HepG2 (cell line): ENCODE results near the gene FLACC1. TPM values are rescaled to one million over a fixed set of nuclear protein-coding genes. Genes with fewer than 3 reads are reported as not detected.
A peak's percentile ranks its signal among the peaks of the same experiment; 100 is the strongest.

Experiments
- CBX5 ChIP-seq: sonication (generic); formaldehyde crosslinking; IDR thresholded peaks from 2 replicates; pipeline ENCODE4 v1.4.0; 2020; ENCODE audit warnings: missing genetic modification reagents, borderline replicate concordance
- CREM ChIP-seq, 2 experiments: sonication (generic) in 1 of 2; formaldehyde crosslinking in 1 of 2; IDR thresholded peaks; 2 replicates each; pipeline versions ENCODE4 v1.4.0 to v1.6.1; 2016 to 2020; ENCODE audit warnings: antibody characterized with exemption in 1 of 2, mild to moderate bottlenecking in 1 of 2, missing genetic modification reagents in 1 of 2
- ELF1 ChIP-seq: sonication (generic); formaldehyde crosslinking; IDR thresholded peaks from 2 replicates; pipeline ENCODE4 v1.4.0; 2020; ENCODE audit warnings: missing genetic modification reagents
- GATAD2A ChIP-seq: IDR thresholded peaks from 2 replicates; pipeline ENCODE4 v1.6.1; 2016
- HOMEZ ChIP-seq: IDR thresholded peaks from 2 replicates; pipeline ENCODE4 v1.6.1; 2016; ENCODE audit warnings: low read depth
- LCORL ChIP-seq, 2 experiments: fragments of 450-650 bp in 1 of 2; sonication (generic) in 1 of 2; formaldehyde crosslinking in 1 of 2; IDR thresholded peaks; 2 replicates each; pipeline versions ENCODE4 v1.5.0 to v1.6.1; 2017 to 2020; ENCODE audit warnings: antibody characterized with exemption in 1 of 2, missing genetic modification reagents in 1 of 2
- NFYB ChIP-seq: sonication (generic); formaldehyde crosslinking; IDR thresholded peaks from 2 replicates; pipeline ENCODE4 v1.4.0; 2020; ENCODE audit warnings: missing genetic modification reagents
- RARA ChIP-seq: IDR thresholded peaks from 2 replicates; pipeline ENCODE4 v1.6.1; 2016; ENCODE audit warnings: missing genetic modification reagents, missing compliant biosample characterization
- SNAPC4 ChIP-seq: sonication (generic); formaldehyde crosslinking; IDR thresholded peaks from 2 replicates; pipeline ENCODE4 v1.4.0; 2020; ENCODE audit warnings: mild to moderate bottlenecking, missing genetic modification reagents
- ZBTB26 ChIP-seq: IDR thresholded peaks from 2 replicates; pipeline ENCODE4 v1.6.1; 2016; ENCODE audit warnings: missing compliant biosample characterization, missing genetic modification reagents, borderline replicate concordance
- ZNF501 ChIP-seq: sonication (generic); formaldehyde crosslinking; IDR thresholded peaks from 2 replicates; pipeline ENCODE4 v1.5.1; 2020; ENCODE audit warnings: mild to moderate bottlenecking, moderate library complexity, missing genetic modification reagents
- ZNF780A ChIP-seq: sonication (generic); formaldehyde crosslinking; IDR thresholded peaks from 2 replicates; pipeline ENCODE4 v1.8.0; 2022; ENCODE audit warnings: mild to moderate bottlenecking, missing genetic modification reagents, moderate library complexity
- ZNF782 ChIP-seq: sonication (generic); formaldehyde crosslinking; IDR thresholded peaks from 2 replicates; pipeline ENCODE4 v1.4.0; 2020; ENCODE audit warnings: missing genetic modification reagents, mild to moderate bottlenecking, borderline replicate concordance
- polyA plus RNA-seq, 8 experiments: library from polyadenylated mRNA; depleted of rRNA in 3 of 8; stranded (reverse) in 7 of 8; unstranded in 1 of 8; fragments of >200 nt; fragmentation: Illumina TruSeq in 4 of 8; extraction: Trizol in 4 of 8; gene quantifications; 2 replicates each; pipeline versions ENCODE4 v1.2.1 to v1.2.3, GENCODE V29; 2011 to 2016; ENCODE audit warnings: low read depth in 4 of 8, missing spikeins in 1 of 8, mixed read lengths in 1 of 8; ENCODE audit not compliant: insufficient read depth in 1 of 8
- total RNA-seq, 5 experiments: library from RNA; depleted of rRNA; stranded (reverse); fragments of >200 nt; fragmentation: Illumina TruSeq; extraction: Trizol; gene quantifications; 2 replicates each; pipeline ENCODE4 v1.2.3, GENCODE V29; 2016; ENCODE audit warnings: low read depth in 1 of 5
- TF ChIP-seq, protein P1 (sequence below): sonication (generic); formaldehyde crosslinking; IDR thresholded peaks from 2 replicates; pipeline ENCODE4 v1.4.0; 2020; ENCODE audit warnings: missing genetic modification reagents, borderline replicate concordance
- TF ChIP-seq, protein P2 (sequence below): sonication (generic); formaldehyde crosslinking; IDR thresholded peaks from 2 replicates; pipeline ENCODE4 v1.4.0; 2020; ENCODE audit warnings: missing genetic modification reagents

Gene FLACC1
- total and polyA plus RNA-seq, 2 of the 13 experiments (the other 11 are each of a cell fraction or from before 2014, with no cell fraction given): 0.35 to 0.59 TPM

DNA sequence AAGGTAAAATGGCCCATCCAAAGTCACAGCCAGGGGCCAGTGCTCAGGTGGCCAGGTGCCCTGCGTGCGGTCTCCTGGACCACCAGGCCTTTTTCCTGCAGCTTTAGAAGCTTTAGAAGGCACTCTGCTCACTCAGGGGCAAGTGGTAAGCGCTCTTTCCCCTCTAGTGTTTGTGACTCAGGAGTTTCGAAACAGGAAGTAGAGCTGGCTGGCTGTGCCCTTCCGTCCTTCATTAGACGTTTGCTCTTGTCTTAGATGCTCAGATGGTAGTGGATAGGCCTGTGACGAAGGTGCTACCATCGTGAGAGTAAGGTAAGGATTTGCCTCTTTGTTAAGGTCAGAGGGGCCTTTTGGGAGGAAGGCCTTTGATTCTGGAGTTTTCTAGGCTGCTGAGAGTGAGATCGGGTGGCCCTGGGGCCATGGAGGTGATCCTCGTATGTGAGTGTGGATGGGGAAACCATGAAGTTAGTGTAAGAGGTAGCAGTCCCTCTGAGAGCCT, 96.8 kb downstream of the FLACC1 start, which contains the start of gene CASP8 (continued):
- TF ChIP-seq, protein P1, sequence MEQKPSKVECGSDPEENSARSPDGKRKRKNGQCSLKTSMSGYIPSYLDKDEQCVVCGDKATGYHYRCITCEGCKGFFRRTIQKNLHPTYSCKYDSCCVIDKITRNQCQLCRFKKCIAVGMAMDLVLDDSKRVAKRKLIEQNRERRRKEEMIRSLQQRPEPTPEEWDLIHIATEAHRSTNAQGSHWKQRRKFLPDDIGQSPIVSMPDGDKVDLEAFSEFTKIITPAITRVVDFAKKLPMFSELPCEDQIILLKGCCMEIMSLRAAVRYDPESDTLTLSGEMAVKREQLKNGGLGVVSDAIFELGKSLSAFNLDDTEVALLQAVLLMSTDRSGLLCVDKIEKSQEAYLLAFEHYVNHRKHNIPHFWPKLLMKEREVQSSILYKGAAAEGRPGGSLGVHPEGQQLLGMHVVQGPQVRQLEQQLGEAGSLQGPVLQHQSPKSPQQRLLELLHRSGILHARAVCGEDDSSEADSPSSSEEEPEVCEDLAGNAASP (CRISPR knock-in tag): 0 out of 2 replicates have a peak, but pooled peaks have one; percentile 17
- TF ChIP-seq HOMEZ (CRISPR knock-in tag): peak; percentile 92
- 0 out of 2 replicates have a peak, but pooled peaks have one; percentile 24 for TF ChIP-seq RARA
- TF ChIP-seq LCORL (IDR thresholded peaks at IDR 0.05): no peak
- TF ChIP-seq LCORL (CRISPR knock-in tag; IDR thresholded peaks at IDR 0.05): 0 out of 2 replicates have a peak, but pooled peaks have one; percentile 36
- TF ChIP-seq ZBTB26 (CRISPR knock-in tag): peak; percentile 73; the same call in 1 of the 2 replicates
- TF ChIP-seq CREM (IDR thresholded peaks at IDR 0.05): no peak
- no peak for TF ChIP-seq CREM (CRISPR knock-in tag; IDR thresholded peaks at IDR 0.05)
- no peak for TF ChIP-seq ZNF780A
- TF ChIP-seq GATAD2A (CRISPR knock-in tag): peak; percentile 65; the same call in 1 of the 2 replicates
- TF ChIP-seq, protein P2, sequence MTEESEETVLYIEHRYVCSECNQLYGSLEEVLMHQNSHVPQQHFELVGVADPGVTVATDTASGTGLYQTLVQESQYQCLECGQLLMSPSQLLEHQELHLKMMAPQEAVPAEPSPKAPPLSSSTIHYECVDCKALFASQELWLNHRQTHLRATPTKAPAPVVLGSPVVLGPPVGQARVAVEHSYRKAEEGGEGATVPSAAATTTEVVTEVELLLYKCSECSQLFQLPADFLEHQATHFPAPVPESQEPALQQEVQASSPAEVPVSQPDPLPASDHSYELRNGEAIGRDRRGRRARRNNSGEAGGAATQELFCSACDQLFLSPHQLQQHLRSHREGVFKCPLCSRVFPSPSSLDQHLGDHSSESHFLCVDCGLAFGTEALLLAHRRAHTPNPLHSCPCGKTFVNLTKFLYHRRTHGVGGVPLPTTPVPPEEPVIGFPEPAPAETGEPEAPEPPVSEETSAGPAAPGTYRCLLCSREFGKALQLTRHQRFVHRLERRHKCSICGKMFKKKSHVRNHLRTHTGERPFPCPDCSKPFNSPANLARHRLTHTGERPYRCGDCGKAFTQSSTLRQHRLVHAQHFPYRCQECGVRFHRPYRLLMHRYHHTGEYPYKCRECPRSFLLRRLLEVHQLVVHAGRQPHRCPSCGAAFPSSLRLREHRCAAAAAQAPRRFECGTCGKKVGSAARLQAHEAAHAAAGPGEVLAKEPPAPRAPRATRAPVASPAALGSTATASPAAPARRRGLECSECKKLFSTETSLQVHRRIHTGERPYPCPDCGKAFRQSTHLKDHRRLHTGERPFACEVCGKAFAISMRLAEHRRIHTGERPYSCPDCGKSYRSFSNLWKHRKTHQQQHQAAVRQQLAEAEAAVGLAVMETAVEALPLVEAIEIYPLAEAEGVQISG: peak; percentile 39; the same call in 1 of the 2 replicates
- TF ChIP-seq ELF1 (CRISPR knock-in tag): peak; percentile 79
- TF ChIP-seq ZNF782 (CRISPR knock-in tag): 0 out of 2 replicates have a peak, but pooled peaks have one; percentile 17
- no peak for TF ChIP-seq SNAPC4 (CRISPR knock-in tag)
- 0 out of 2 replicates have a peak, but pooled peaks have one; percentile 67 for TF ChIP-seq ZNF501 (CRISPR knock-in tag)
- TF ChIP-seq NFYB (CRISPR knock-in tag): no peak
- TF ChIP-seq CBX5 (CRISPR knock-in tag): peak; percentile 81; the same call in 1 of the 2 replicates
